T-helper 2 cell (primary cell): ENCODE data around the gene PLCXD1.
"Not testable (repeated sequence)": the region's sequence is repeated elsewhere in the genome, so short reads cannot be mapped to it uniquely, and the experiment has no call there.

ENCODE experiments used
- DNase-seq, 5 experiments: peaks; one replicate each; pipeline versions ENCODE4 v3.0.0 to v3.0.0-alpha.2; 2012 to 2022

The PLCXD1 gene

GRCh38 chrX:292900-293897 is 12.0 kb downstream of the PLCXD1 start:
- DNase-seq: no peak

- DNase-seq: no peak
Observed at GRCh38 chrX:295136-295535, 14.0 kb downstream of the PLCXD1 start.

GRCh38 chrX:298993-299392 is 17.8 kb downstream of the PLCXD1 start:
- no peak for DNase-seq

GRCh38 chrX:300334-300733 is 19.2 kb downstream of the PLCXD1 start:
- DNase-seq: no peak

- no peak for DNase-seq
Observed at GRCh38 chrX:302975-303374, 21.8 kb downstream of the PLCXD1 start.

- DNase-seq: not testable (repeated sequence)
Observed at GRCh38 chrX:305781-306613, 24.8 kb downstream of the PLCXD1 start.

GRCh38 chrX:306614-307251 is 25.6 kb downstream of the PLCXD1 start:
- DNase-seq: not testable (repeated sequence)

- no peak for DNase-seq
Observed at GRCh38 chrX:307261-308111, 26.3 kb downstream of the PLCXD1 start.

- DNase-seq: no peak
Observed at GRCh38 chrX:308821-309520, 27.8 kb downstream of the PLCXD1 start.

- DNase-seq: no peak
Observed at GRCh38 chrX:310621-311155, 29.5 kb downstream of the PLCXD1 start.

GRCh38 chrX:311156-312129 is 30.3 kb downstream of the PLCXD1 start:
- DNase-seq: peak in 1 of 5 experiments; percentile 5

GRCh38 chrX:312621-313331 is 31.6 kb downstream of the PLCXD1 start:
- no peak for DNase-seq

GRCh38 chrX:313546-313945 is 32.4 kb downstream of the PLCXD1 start:
- no peak for DNase-seq

- DNase-seq: no peak
Observed at GRCh38 chrX:314049-314448, 32.9 kb downstream of the PLCXD1 start.

GRCh38 chrX:314781-315595 is 33.8 kb downstream of the PLCXD1 start:
- no peak for DNase-seq

GRCh38 chrX:316351-317325 is 35.5 kb downstream of the PLCXD1 start:
- DNase-seq: no peak
